IMR-90 (cell line): ENCODE results near the gene SLIT1. TPM values are rescaled to one million over a fixed set of nuclear protein-coding genes. Genes with fewer than 3 reads are reported as not detected.
A peak's percentile ranks its signal among the peaks of the same experiment; 100 is the strongest.

Source experiments
- ATAC-seq: fragments of 200-7000 bp; cut with Tn5 transposase; 2 replicates; pipeline ENCODE4 v1.9.1; 2020; ENCODE audit warnings: low read depth, mild to moderate bottlenecking, moderate library complexity
- BruUV-seq: library from RNA; stranded (reverse); fragments of 400-500 nt; replicated peaks from 2 replicates; lab custom pipeline; 2021; lab: Mats Ljungman, UMichigan
- CTCF ChIA-PET: fragments of 300-600 bp; formaldehyde crosslinking; extraction: SDS; loops from one replicate; lab custom pipeline; 2021; ENCODE audit warnings: antibody characterized with exemption; lab: Yijun Ruan, JAX
- POLR2A ChIA-PET: fragments of 300-600 bp; sonication (Branson Sonifier 250); formaldehyde crosslinking; loops from one replicate; lab custom pipeline; 2022; ENCODE audit warnings: antibody characterized with exemption; ENCODE audit not compliant: unreplicated experiment; lab: Charles Lee
- DNase-seq: peaks from one replicate; pipeline ENCODE4 v3.0.0; 2013
- H2AFZ ChIP-seq: replicated peaks from 2 replicates; pipeline ENCODE3; 2013; ENCODE audit warnings: low read length, mild to moderate bottlenecking; ENCODE audit not compliant: poor library complexity
- H2AK5ac ChIP-seq: 2 replicates; pipeline ENCODE4 v1.6.1; 2013; ENCODE audit warnings: low read depth, low read length, inconsistent platforms
- H2AK9ac ChIP-seq: replicated peaks from 2 replicates; pipeline ENCODE3; 2013; ENCODE audit warnings: mild to moderate bottlenecking, low read depth, low read length, moderate library complexity; ENCODE audit not compliant: poor library complexity
- H2BK120ac ChIP-seq: 2 replicates; pipeline ENCODE4 v1.6.1; 2013; ENCODE audit warnings: low read depth, low read length, inconsistent platforms
- H2BK15ac ChIP-seq: 3 replicates; pipeline ENCODE4 v1.6.1; 2013; ENCODE audit warnings: low read depth, low read length, inconsistent platforms
- H2BK20ac ChIP-seq: 2 replicates; pipeline ENCODE4 v1.6.1; 2013; ENCODE audit warnings: low read depth, mild to moderate bottlenecking, inconsistent platforms, low read length, moderate library complexity
- H2BK5ac ChIP-seq: 2 replicates; pipeline ENCODE4 v1.6.1; 2013; ENCODE audit warnings: mild to moderate bottlenecking, low read depth, low read length, inconsistent platforms; ENCODE audit not compliant: poor library complexity, severe bottlenecking
- H3K14ac ChIP-seq: replicated peaks from 2 replicates; pipeline ENCODE4 v1.6.1; 2013; ENCODE audit warnings: low read depth, low read length, inconsistent platforms
- H3K18ac ChIP-seq: 2 replicates; pipeline ENCODE4 v1.6.1; 2013; ENCODE audit warnings: low read depth, low read length, control low read depth
- H3K23ac ChIP-seq: 2 replicates; pipeline ENCODE4 v1.6.1; 2013; ENCODE audit warnings: low read depth, low read length, inconsistent platforms
- H3K27ac ChIP-seq: 2 replicates; pipeline ENCODE4 v1.5.1; 2013; ENCODE audit warnings: mild to moderate bottlenecking, control low read depth, low read length; ENCODE audit not compliant: insufficient read depth
- H3K27me3 ChIP-seq: 2 replicates; pipeline ENCODE4 v1.6.1; 2013; ENCODE audit warnings: low read length; ENCODE audit not compliant: control insufficient read depth, insufficient read depth
- H3K36me3 ChIP-seq: 2 replicates; pipeline ENCODE4 v1.6.1; 2013; ENCODE audit warnings: low read length, mixed read lengths; ENCODE audit not compliant: control insufficient read depth, insufficient read depth
- H3K4ac ChIP-seq: 2 replicates; pipeline ENCODE4 v1.6.1; 2013; ENCODE audit warnings: low read depth, low read length, inconsistent platforms
- H3K4me1 ChIP-seq: 2 replicates; pipeline ENCODE4 v1.6.1; 2013; ENCODE audit warnings: low read length, mixed read lengths; ENCODE audit not compliant: control insufficient read depth, insufficient read depth
- H3K4me2 ChIP-seq: 2 replicates; pipeline ENCODE4 v1.6.1; 2013; ENCODE audit warnings: low read depth, mild to moderate bottlenecking, control low read depth, low read length, moderate library complexity
- H3K4me3 ChIP-seq: 2 replicates; pipeline ENCODE4 v1.5.1; 2013; ENCODE audit warnings: low read depth, mild to moderate bottlenecking, control low read depth, low read length, moderate library complexity; ENCODE audit not compliant: insufficient read depth
- H3K56ac ChIP-seq: 2 replicates; pipeline ENCODE4 v1.6.1; 2013; ENCODE audit warnings: low read length, inconsistent platforms; ENCODE audit not compliant: insufficient read depth; ENCODE audit errors: extremely low read depth
- H3K79me1 ChIP-seq, 2 experiments: 2 replicates each; pipeline ENCODE4 v1.6.1; 2013; ENCODE audit warnings: low read length in 2 of 2, inconsistent platforms in 1 of 2, low read depth in 1 of 2
- H3K9ac ChIP-seq: 2 replicates; pipeline ENCODE4 v1.6.1; 2013; ENCODE audit warnings: low read depth, low read length, control low read depth
- H3K9me1 ChIP-seq: 2 replicates; pipeline ENCODE4 v1.6.1; 2013; ENCODE audit warnings: low read length, inconsistent platforms; ENCODE audit not compliant: insufficient read depth
- H3K9me3 ChIP-seq: 2 replicates; pipeline ENCODE4 v1.6.1; 2013; ENCODE audit warnings: low read length; ENCODE audit not compliant: control insufficient read depth, insufficient read depth
- H4K20me1 ChIP-seq: 2 replicates; pipeline ENCODE4 v1.6.1; 2013; ENCODE audit warnings: low read length, inconsistent platforms; ENCODE audit not compliant: insufficient read depth
- H4K5ac ChIP-seq: 2 replicates; pipeline ENCODE4 v1.6.1; 2013; ENCODE audit warnings: mild to moderate bottlenecking, low read depth, low read length, control low read depth
- H4K8ac ChIP-seq, 2 experiments: 2 replicates each; pipeline ENCODE4 v1.6.1; 2013; ENCODE audit warnings: low read depth in 2 of 2, low read length in 2 of 2, control low read depth in 1 of 2, inconsistent platforms in 1 of 2
- H4K91ac ChIP-seq: 2 replicates; pipeline ENCODE4 v1.6.1; 2013; ENCODE audit warnings: low read depth, low read length, inconsistent platforms; ENCODE audit not compliant: insufficient read depth
- BHLHE40 ChIP-seq: fragments of 150-350 bp; IDR thresholded peaks from 2 replicates; pipeline ENCODE4 v1.6.1; 2016; ENCODE audit warnings: mild to moderate bottlenecking, low read depth, low read length
- CEBPB ChIP-seq: IDR thresholded peaks from 2 replicates; pipeline ENCODE4 v1.6.1; 2012; ENCODE audit warnings: low read depth, low read length, improper control_type of control experiment
- CHD1 ChIP-seq: IDR thresholded peaks from 2 replicates; pipeline ENCODE4 v1.6.1; 2012; ENCODE audit warnings: low read depth, low read length, improper control_type of control experiment
- ELK1 ChIP-seq: fragments of 150-350 bp; IDR thresholded peaks from 2 replicates; pipeline ENCODE4 v1.6.1; 2016; ENCODE audit warnings: low read depth, mild to moderate bottlenecking, low read length, moderate library complexity, borderline replicate concordance
- FOS ChIP-seq: fragments of 150-350 bp; IDR thresholded peaks from 2 replicates; pipeline ENCODE4 v1.6.1; 2016; ENCODE audit warnings: low read depth, low read length
- MAFK ChIP-seq: IDR thresholded peaks from 2 replicates; pipeline ENCODE4 v1.6.1; 2012; ENCODE audit warnings: low read depth, low read length, improper control_type of control experiment
- MAZ ChIP-seq: IDR thresholded peaks from 2 replicates; pipeline ENCODE4 v1.6.1; 2012; ENCODE audit warnings: low read depth, mild to moderate bottlenecking, low read length, improper control_type of control experiment, moderate library complexity, borderline replicate concordance
- MXI1 ChIP-seq: IDR thresholded peaks from 2 replicates; pipeline ENCODE4 v1.6.1; 2012; ENCODE audit warnings: low read depth, mild to moderate bottlenecking, low read length, moderate library complexity, borderline replicate concordance
- NFE2L2 ChIP-seq: fragments of 150-350 bp; IDR thresholded peaks from 2 replicates; pipeline ENCODE4 v1.6.1; 2016; ENCODE audit warnings: low read depth, mild to moderate bottlenecking, low read length
- POLR2A ChIP-seq: IDR thresholded peaks from 2 replicates; pipeline ENCODE4 v1.6.1; 2012; ENCODE audit warnings: mild to moderate bottlenecking, low read depth, low read length
- RAD21 ChIP-seq: IDR thresholded peaks from 2 replicates; pipeline ENCODE4 v1.6.1; 2012; ENCODE audit warnings: low read length, improper control_type of control experiment
- RCOR1 ChIP-seq: IDR thresholded peaks from 2 replicates; pipeline ENCODE4 v1.6.1; 2012; ENCODE audit warnings: mild to moderate bottlenecking, low read length, improper control_type of control experiment; ENCODE audit not compliant: insufficient replicate concordance
- RFX5 ChIP-seq: IDR thresholded peaks from 2 replicates; pipeline ENCODE4 v1.8.0; 2012; ENCODE audit warnings: low read depth, mild to moderate bottlenecking, low read length, moderate library complexity
- SMC3 ChIP-seq: fragments of 150-350 bp; IDR thresholded peaks from 2 replicates; pipeline ENCODE4 v1.6.1; 2016; ENCODE audit warnings: low read depth, mild to moderate bottlenecking, antibody characterized with exemption, low read length, moderate library complexity
- WGBS, 2 experiments: methylation state at CpG; one replicate each; pipeline versions ENCODE4 v1.1.5 to v1.1.7; 2013; ENCODE audit warnings: missing lambda C conversion rate in 2 of 2; ENCODE audit not compliant: insufficient read length in 1 of 2; ENCODE audit errors: extremely low coverage in 2 of 2; 5-methylcytosine and 5-hydroxymethylcytosine counted together
- dilution Hi-C: fragments of 300-500 bp; cut with HindIII; formaldehyde crosslinking; loops from one replicate; pipeline ENCODE4 v1.14.3; 2018; ENCODE audit warnings: low sequenced_read_pairs; ENCODE audit not compliant: unreplicated experiment
- in situ Hi-C: fragments of 300-500 bp; cut with MboI; formaldehyde crosslinking; loops from 3 replicates; pipeline ENCODE4 v1.14.3; 2019; ENCODE audit warnings: low sequenced_read_pairs, inconsistent platforms, mixed read lengths
- intact Hi-C: fragments of 100-400 bp; cut with micrococcal nuclease; formaldehyde crosslinking; loops from 2 replicates; pipeline ENCODE4 v1.10.0; 2022
- polyA plus RNA-seq, 3 experiments: library from polyadenylated mRNA; depleted of rRNA; stranded (reverse); fragments of >200 nt; gene quantifications; 2 replicates each; pipeline ENCODE4 v1.2.3, GENCODE V29; 2012; ENCODE audit warnings: low replicate concordance in 1 of 3
- total RNA-seq: library from RNA; depleted of rRNA; stranded (reverse); fragments of >200 nt; gene quantifications from 2 replicates; pipeline ENCODE4 v1.2.3, GENCODE V29; 2012
- TF ChIP-seq, protein P1 (sequence below): fragments of 150-350 bp; IDR thresholded peaks from 2 replicates; pipeline ENCODE4 v1.6.1; 2017; ENCODE audit warnings: mild to moderate bottlenecking, antibody characterized with exemption, low read length, low read depth
- TF ChIP-seq, protein P2 (sequence below): conservative IDR thresholded peaks from 2 replicates; pipeline ENCODE4 v1.5.1; 2012; ENCODE audit warnings: mild to moderate bottlenecking, low read depth, low read length, improper control_type of control experiment

The SLIT1 gene
- total and polyA plus RNA-seq, 2 of the 4 experiments (the other 2 are of a cell fraction), result under 0.01 TPM

DNA sequence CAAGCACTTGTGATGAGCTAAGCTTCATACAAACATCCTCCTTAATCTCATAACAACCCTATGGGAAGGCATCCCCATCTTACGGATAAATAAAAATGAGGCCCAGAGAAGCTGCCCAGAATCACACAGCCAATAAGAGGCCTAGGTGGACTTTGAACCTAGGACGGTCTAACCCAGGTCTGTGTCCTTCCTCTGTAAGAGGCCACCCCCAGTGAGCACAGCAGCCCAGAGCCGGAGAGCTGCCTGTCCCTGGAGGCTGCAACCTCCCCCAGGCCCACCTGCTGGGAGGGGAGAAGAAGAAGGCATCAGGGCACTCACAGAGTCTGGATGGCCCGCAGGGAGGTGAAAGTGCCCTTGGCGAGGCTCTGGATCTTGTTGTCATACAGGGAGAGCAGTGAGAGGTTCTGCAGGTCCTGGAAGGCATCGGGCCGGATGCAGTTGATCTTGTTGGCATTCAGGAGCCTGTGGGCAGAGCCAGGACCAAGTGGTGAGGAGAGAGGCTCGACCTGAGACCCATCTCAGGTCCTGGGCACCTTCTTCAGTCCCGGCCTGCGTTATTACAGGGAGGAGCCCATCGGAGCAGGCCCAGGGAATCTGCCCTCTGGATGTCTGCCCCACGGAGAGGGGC is 129.6 kb downstream of the SLIT1 start:
- TF ChIP-seq MXI1, result no peak
- TF ChIP-seq RAD21, result no peak
- TF ChIP-seq FOS, result no peak
- TF ChIP-seq CHD1, result no peak
- TF ChIP-seq ELK1, result no peak
- TF ChIP-seq, protein P1, sequence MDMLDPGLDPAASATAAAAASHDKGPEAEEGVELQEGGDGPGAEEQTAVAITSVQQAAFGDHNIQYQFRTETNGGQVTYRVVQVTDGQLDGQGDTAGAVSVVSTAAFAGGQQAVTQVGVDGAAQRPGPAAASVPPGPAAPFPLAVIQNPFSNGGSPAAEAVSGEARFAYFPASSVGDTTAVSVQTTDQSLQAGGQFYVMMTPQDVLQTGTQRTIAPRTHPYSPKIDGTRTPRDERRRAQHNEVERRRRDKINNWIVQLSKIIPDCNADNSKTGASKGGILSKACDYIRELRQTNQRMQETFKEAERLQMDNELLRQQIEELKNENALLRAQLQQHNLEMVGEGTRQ, result no peak
- TF ChIP-seq CEBPB, result no peak
- TF ChIP-seq, protein P2, sequence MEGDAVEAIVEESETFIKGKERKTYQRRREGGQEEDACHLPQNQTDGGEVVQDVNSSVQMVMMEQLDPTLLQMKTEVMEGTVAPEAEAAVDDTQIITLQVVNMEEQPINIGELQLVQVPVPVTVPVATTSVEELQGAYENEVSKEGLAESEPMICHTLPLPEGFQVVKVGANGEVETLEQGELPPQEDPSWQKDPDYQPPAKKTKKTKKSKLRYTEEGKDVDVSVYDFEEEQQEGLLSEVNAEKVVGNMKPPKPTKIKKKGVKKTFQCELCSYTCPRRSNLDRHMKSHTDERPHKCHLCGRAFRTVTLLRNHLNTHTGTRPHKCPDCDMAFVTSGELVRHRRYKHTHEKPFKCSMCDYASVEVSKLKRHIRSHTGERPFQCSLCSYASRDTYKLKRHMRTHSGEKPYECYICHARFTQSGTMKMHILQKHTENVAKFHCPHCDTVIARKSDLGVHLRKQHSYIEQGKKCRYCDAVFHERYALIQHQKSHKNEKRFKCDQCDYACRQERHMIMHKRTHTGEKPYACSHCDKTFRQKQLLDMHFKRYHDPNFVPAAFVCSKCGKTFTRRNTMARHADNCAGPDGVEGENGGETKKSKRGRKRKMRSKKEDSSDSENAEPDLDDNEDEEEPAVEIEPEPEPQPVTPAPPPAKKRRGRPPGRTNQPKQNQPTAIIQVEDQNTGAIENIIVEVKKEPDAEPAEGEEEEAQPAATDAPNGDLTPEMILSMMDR, result no peak
- no peak for TF ChIP-seq BHLHE40
- no peak for TF ChIP-seq MAFK
- no peak for TF ChIP-seq MAZ
- no peak for TF ChIP-seq NFE2L2
- TF ChIP-seq RCOR1, result no peak
- TF ChIP-seq POLR2A, result no peak
- no peak for TF ChIP-seq SMC3
- TF ChIP-seq RFX5, result no peak
- H2AK5ac ChIP-seq, result no peak overlapping the region
- no peak overlapping the region for H2AK9ac ChIP-seq
- no peak overlapping the region for H4K5ac ChIP-seq
- no peak overlapping the region for H2BK20ac ChIP-seq
- POLR2A ChIA-PET, result no interaction called here
- no peak overlapping the region for H3K4me2 ChIP-seq
- no peaks in the 10 kb centered on the region for H3K4me1 ChIP-seq
- no peak overlapping the region for H2BK120ac ChIP-seq
- H3K27me3 ChIP-seq, result peaks cover 42% of the 10 kb centered on the region
- no peaks in the 10 kb centered on the region for H3K36me3 ChIP-seq
- DNase-seq, result no peak
- H2BK15ac ChIP-seq, result no peak overlapping the region
- no peak overlapping the region for H3K4ac ChIP-seq
- H3K56ac ChIP-seq, result no peak overlapping the region
- dilution Hi-C loops, result no loop called here
- H4K91ac ChIP-seq, result no peak overlapping the region
- H3K9ac ChIP-seq, result no peak overlapping the region
- H2BK5ac ChIP-seq, result no peak overlapping the region
- H3K9me1 ChIP-seq, result no peaks in the 10 kb centered on the region
- no peak overlapping the region for H3K27ac ChIP-seq
- H4K20me1 ChIP-seq, result no peaks in the 10 kb centered on the region
- no peak overlapping the region for H4K8ac ChIP-seq
- H2AFZ ChIP-seq, result peak overlapping the region; percentile 63
- no peak overlapping the region for H3K14ac ChIP-seq
- WGBS, 2 experiments, result 80% methylated on average over 5 of the region's 12 CpGs; no CpG with 5 or more reads in 1 of the 2 experiments
- no peak overlapping the region for H3K23ac ChIP-seq
- intact Hi-C loops, result no loop called here
- no peaks in the 10 kb centered on the region for H3K79me1 ChIP-seq
- no peaks in the 10 kb centered on the region; the same call in 1 of the 2 replicates for H3K9me3 ChIP-seq
- CTCF ChIA-PET, result interaction anchor here (1.9 to 3.1 kb wide), 2 partner anchors 17 to 19 kb away, joined by 7 to 10 read pairs; no protein-coding TSS in a partner anchor
- in situ Hi-C loops, result no loop called here
- no peak for ATAC-seq
- no TSS peak for BruUV-seq
- H3K18ac ChIP-seq, result no peak overlapping the region
- no peak overlapping the region for H3K4me3 ChIP-seq
